HG03139 (cell line): ENCODE results near the gene VGLL2.

ENCODE experiments used
- ATAC-seq: cut with Tn5 transposase; IDR thresholded peaks from one replicate; pipeline ENCODE4 v1.9.1; 2021; ENCODE audit not compliant: unreplicated experiment

VGLL2 gene

DNA sequence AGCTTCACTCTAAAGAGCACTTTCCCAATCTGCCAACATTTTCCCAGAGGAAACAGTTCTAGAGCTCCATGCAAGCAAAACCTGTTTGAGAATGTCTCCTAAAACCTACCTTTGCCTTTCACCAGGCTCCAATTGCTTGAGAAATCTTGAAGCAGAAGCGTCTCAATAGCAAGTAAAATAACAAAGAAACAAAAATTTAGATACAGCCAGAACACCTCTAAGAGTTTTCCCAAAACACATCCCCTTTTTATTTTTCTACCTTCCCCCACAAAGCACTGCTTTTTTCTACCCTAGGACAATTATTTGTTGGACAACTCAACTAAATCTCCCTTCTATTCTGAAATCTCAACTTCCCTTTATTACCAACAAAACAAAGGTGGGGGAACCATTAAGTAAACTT lies 3.6 kb downstream of the VGLL2 start:
- ATAC-seq = no peak

DNA sequence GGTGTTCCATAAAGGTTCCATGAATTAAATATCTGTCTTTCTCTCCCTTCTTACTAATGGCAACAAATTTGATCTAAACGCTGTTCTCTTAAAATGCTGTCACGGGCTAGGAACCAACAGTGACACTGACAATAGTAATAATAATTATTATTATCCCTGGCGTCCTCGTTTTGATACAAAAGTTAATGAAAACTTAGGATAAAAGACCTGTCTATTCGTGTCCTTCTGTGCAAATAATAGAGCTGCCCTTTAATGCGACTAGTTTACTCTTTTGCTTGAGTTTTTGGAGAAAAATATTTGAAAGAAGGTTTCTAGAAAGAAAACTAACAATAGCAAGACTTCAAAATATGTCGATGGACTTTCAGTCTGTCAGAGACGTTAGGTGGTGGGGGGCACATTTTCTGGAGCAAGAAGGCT lies 4.3 kb downstream of the VGLL2 start:
- no peak for ATAC-seq

DNA sequence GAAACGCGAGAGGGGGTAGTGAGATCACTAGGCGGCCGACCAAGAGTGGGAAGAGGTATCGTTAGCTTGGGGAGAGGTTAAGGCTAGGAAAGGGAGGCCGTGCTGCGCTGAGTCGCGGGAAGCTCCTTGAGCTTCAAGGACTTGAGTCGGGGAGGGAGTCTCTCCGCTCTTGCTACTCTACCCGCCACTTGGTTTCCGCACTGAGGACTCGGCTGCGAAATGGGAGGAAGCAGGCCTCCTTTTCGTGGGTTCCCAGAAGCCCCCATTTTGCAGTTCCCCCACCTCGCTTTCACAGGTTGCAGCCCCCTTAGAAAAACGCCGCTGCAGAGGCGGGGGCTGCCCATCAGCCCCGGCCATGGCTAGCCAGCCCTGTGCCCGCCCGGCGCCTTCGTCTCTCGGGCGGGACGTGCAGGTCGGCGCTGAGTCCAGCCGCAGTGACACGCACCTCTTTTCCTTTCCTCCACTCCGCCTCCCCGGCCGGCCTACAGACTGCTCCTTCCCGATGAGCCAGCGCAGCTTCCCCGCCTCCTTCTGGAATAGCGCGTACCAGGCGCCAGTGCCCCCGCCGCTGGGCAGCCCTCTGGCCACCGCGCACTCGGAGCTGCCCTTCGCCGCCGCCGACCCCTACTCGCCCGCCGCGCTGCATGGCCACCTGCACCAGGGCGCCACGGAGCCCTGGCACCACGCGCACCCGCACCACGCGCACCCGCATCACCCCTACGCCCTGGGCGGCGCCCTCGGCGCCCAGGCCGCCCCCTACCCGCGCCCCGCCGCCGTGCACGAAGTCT lies 4.9 kb downstream of the VGLL2 start:
- ATAC-seq = no peak

DNA sequence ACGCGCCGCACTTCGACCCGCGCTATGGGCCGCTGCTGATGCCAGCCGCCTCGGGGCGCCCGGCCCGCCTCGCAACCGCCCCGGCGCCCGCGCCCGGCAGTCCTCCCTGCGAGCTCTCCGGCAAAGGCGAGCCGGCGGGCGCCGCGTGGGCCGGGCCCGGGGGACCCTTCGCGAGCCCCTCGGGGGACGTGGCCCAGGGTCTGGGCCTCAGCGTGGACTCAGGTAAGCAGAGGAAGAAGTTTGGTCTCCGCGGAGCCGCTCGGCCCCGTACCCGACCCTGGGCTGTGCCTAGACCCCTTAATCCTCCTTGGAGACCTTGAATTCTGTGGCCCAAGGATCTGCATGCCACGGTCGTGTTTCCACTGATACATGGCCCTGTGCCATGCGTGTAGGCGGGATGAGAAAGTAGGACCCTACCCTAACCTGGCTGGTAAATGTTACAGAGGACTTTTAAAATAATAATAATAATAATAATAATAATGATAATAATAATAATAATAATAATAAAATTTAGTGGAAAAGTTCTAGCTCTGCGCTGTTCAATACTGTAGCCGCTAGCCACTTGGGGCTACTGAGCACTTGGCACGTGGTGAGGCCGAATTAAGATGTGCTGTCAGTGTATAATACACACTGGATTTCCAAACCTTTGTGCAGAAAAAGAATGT lies 5.6 kb downstream of the VGLL2 start:
- no peak for ATAC-seq

GRCh38 chr6:117272032-117272866 lies 6.9 kb downstream of the VGLL2 start:
- ATAC-seq = no peak

- ATAC-seq = no peak
Observed at GRCh38 chr6:117272891-117273290, 7.5 kb downstream of the VGLL2 start.

DNA sequence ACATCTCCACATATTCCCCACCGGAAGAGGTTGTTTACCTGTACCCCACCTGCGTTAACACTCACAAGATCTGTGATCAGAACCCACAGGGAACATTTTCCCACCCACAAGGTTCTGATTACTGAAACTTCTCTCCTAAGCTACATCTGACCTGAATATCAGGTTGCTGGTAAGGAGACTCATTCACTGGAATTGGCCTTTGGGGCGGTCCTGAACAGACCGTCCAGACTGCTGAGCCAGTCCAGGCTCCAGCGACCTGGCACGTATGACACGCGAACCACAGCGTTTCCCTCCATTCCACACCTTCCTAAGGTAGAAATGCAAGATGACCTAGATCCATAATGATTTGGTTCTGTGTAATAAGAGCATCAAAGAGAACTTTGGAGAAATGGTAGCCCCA lies 9.8 kb downstream of the VGLL2 start:
- ATAC-seq = no peak

GRCh38 chr6:117275711-117276110 lies 10.4 kb downstream of the VGLL2 start:
- ATAC-seq = no peak

DNA sequence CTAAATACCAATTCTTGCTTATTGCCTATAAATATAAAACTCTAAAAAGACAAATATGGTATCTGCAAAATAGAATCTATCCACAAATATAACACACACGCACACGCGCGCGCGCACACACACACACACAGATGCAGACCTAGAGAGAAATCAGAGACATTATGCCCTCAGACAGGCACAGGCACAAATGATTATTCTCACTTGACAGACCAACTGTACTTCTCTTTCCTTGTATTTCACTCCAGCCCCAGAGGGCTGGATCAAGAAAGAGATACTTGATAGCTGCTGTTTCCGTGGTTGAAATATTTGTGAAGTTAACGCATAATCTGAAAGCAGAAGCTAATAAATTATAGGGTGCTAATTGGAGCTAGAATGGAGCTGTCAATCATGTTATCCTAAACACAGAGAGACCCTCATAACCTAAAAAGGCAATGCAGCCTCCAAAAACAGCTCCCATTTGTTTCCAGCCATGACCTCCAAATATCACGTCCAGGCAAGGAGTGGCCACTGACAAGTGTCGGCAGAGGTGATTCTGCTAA lies 11.5 kb downstream of the VGLL2 start:
- ATAC-seq = no peak

GRCh38 chr6:117280922-117281321 lies 15.6 kb downstream of the VGLL2 start:
- no peak for ATAC-seq

DNA sequence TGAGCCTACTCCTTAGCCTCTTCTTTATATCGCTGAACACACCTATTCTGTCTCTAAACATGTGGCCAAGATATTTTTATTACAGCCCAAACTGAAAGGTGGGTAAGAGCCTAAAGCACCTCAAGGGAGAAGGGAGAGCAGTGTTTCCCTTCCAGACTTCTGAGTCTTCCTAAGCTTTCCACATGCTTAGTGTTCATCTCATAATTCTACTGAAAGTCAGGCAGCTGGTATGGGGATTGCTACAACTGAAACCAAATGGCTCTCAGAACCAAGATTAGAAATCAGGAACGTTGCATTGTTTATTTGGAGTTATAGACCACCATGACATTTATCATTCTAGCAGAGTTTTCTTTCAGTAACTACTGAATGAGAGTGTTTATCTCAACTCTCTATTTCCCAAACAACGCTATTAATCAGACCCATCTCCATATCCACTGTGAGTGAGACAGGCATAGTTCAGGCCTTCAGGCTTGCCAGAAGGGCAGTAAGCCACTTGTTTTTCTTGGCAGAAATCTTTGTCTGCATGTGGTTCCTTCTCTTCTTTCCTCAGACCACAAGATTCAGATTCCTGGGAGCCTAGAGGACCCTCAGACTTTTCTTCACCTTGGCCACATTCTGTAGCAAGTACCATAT lies 22.8 kb downstream of the VGLL2 start:
- ATAC-seq = no peak

GRCh38 chr6:117290173-117290846 lies 25.0 kb downstream of the VGLL2 start:
- ATAC-seq = no peak

GRCh38 chr6:117298941-117299340 lies 33.6 kb downstream of the VGLL2 start:
- ATAC-seq = no peak

- ATAC-seq = no peak
Observed at GRCh38 chr6:117303323-117303722, 38.0 kb downstream of the VGLL2 start.

- no peak for ATAC-seq
Observed at GRCh38 chr6:117304446-117304845, 39.1 kb downstream of the VGLL2 start.

DNA sequence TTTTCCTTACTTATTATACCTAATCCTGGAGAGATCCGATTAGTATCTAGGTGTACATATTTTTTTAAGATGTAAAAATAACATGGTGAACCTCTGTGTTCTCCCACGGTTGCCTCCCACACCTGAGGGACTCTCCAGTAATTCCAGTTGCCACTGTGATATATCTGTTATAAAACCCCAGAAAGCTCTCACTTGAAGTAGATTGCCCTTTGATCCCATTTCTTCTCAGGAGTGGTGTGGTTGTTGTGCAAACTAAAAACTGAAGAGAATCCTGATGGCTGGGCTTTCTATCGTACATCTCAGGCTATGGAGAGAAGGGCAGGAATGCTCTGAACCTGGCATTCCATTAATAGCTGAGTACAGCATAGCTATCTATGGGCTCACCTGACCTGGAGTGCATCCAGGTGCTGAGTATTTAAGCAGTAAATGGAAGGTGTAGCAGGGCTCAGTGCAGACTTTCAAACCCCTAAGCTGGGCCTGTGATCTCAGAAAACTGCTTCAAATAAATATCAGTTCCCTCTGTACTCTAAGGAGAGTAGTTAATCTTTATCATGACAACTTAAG lies 41.0 kb downstream of the VGLL2 start:
- no peak for ATAC-seq

DNA sequence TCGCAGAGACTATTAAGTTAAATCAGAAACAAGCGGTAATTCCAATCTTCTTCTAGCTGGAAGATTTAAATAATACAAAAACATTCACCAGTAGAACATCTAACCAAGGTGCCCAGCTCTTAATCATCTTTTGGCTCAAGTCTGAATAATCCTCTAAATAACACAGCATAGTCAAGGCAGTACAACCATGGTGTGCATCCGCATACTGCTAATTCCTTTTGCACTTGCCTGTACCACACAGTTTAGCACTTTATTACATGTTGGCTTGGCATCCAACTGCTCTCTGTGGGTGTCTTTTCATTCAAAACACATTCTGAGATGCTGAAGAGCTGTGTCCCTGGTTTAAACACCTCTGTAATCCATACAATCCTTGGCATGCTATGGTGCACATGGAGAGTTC lies 42.3 kb downstream of the VGLL2 start:
- no peak for ATAC-seq

GRCh38 chr6:117309069-117309468 lies 43.7 kb downstream of the VGLL2 start:
- ATAC-seq = no peak

DNA sequence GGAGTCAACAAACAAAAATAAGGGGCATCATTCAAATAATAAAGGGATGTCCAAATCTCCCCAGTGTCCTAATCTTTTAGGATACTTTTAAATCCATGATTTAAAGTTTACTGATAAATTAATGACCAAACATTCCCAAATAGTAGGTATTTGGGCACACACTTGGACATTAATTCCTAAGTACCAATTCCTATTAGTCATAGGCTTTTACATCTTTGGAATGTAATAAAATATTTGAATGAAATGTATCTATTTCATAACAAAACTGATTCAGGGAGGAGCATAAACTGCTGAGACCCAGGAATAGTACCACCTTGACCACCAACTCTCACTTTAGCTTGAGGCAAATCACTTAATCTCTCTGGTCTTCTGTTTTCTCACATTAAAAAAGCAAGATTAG lies 44.3 kb downstream of the VGLL2 start:
- ATAC-seq = no peak

DNA sequence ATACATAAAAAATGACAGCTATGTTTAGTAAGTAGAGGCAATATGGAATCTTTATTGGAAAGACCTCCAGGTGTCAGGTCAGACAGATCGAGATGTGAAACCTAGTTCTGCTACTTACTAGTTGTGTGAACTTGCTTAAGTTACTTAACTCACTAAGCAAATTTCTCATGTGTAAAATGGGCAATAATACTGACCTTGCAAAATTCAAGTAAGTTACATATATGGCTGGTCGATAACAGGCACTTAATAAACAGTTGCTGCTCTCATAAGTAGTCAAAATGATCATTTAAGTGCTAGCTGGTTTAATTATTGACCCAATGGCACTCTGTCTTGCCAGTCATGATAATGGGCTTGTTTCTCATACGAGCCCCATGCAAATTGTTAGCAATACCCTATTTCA lies 46.0 kb downstream of the VGLL2 start:
- no peak for ATAC-seq
